GM18861 (cell line): ENCODE measurements around the gene FSIP1.

Experiments used
- ATAC-seq: cut with Tn5 transposase; IDR thresholded peaks from one replicate; pipeline ENCODE4 v1.9.1; 2021; ENCODE audit not compliant: unreplicated experiment

The FSIP1 gene

GRCh38 chr15:39767921-39768320 is 14.7 kb downstream of the FSIP1 start:
- ATAC-seq, result no peak

DNA sequence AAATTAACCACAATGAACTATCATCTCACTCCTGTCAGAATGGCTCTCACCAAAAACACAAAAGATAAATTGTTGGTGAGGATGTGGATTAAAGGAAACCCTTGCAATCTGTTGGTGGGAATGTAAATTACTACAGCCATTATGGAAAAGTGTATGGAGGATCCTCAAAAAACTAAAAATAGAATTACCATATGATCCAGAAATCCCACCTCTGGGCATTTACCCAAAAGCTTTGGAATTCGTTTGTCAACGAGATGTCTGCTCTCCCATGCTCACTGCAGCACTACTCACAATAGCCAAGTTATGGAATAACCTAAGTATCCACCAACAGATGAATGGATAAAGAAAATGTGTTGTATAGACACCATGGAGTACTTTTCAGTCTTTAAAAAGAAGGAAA is 21.6 kb downstream of the FSIP1 start:
- ATAC-seq, result no peak

DNA sequence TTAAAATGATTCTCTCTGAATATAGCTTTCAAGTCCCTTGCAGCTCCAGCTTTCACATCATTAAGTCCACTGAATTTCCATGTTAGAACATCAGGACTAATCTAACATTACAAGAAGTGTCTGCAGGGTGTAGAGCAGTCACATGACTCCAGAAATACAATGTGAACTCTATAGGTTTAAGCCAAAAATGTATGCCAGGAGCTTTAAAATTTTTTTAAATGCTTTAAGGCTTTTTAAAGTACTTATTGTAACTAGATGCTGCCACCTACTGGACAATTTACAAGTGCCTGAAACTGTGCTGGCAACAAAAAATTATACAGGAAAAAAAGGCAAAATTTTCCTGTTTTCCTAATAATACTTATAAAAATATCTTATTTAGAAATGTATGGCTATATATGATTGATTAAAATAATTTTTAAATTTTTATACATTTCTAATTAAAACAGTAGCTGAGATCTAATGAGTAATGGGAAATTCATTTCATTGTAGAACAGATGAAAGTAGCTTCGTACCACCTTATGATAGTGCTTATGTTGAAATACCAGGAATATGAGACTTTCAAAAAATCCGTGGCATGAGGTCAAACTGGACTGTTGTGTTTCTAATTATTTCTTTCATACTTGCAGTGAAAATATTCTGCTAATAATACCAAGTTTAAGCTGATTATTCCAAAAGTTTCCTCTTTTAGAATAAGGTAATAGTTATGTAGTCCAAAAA is 25.7 kb downstream of the FSIP1 start:
- no peak for ATAC-seq

DNA sequence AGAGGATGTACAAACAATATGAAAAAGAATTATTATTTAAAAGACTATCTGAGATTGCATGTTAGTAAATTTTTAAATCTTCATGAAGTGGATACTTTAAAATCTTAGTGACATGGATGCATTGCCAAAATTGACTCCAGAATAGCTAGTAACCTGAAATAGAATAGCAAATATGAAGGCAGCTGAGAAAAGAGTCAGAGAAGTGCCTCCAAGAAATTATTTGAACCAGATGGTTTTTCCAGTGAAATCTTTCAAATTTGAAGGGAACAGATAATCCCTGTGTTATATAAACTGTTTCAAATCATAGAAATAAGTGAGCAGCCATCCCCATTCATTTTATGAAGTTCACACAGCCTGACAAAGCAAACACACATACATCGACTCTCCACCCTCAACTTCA is 29.6 kb downstream of the FSIP1 start:
- ATAC-seq, result no peak

DNA sequence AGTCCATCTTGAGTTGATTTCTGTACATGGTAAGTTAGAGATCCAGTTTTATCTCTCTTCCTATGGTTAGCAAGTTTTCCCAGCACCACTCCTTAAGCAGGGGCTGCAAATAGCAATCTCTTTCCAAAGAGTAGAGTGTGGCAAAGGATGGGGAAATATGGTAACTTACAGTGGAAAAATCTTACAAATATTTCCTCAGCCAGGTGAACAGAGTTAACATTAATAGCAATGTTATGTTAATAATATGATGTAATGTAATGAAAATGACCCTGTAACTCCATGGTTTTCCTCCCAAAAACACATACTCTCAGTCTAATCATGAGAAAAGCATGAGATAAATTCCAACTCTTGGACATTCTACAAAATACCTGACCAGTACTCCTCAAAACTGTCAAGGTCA is 30.4 kb downstream of the FSIP1 start:
- no peak for ATAC-seq

DNA sequence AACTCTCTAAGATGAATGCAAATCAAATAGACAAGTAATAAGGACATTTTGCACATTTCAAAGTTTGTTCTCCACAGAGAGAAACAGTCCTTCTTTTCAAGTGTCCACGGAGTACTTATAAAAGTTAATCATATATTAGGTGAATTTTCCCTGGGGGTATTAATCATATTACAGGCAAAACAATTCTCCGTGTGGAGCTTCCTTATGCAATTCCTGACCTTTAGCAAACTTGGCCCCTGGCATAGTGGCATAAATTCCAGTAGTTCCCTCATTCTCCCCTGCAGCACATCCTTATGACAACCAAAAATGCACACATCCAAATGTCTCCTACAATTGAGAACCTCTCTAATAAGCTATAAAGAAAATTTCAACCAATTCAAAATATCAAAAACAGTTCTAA is 34.4 kb downstream of the FSIP1 start:
- no peak for ATAC-seq

DNA sequence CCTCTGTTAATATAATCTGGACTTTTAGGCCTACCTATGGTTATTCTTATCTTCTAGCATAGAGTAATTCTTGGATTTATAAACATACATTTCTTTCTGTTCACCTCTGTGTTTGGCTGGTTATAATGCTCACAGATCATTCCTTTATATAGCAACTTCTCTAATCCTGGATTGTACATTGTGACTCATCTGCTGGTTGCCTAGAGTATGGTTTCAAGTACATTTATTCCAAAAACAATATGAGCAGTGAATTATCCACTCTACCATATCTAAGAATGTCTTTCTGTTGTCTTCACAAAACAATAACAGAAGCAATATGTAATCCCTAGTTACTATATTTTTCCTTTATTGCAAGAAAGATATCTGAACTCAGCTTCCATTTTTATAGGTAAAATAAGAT is 35.3 kb downstream of the FSIP1 start:
- ATAC-seq, result no peak

DNA sequence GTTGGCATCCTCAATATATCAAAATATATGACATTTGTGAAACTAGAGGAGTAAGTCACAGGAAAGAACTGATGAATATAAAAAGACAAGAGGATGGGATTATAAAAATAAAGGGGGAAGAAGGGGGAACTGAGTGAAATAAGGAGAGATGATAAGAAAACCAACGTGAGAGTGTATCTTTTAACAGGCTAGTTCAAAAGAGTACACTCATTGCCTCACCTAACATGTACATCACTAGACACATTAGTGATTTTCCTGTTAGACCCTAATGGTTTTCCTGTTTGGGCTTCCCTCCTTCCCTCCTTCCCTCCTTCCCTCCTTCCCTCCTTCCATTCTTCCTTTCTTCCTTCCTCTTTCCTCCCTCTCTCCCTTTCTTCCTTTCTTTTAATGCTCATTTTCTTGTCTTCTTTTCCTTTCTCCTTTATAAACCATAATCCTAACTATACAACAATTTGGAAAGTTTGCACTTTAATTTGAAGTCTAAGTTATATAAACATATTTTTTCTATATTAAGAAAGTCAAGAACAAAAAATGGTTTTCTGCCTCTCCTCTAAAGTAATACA is 35.8 kb downstream of the FSIP1 start:
- ATAC-seq, result no peak

DNA sequence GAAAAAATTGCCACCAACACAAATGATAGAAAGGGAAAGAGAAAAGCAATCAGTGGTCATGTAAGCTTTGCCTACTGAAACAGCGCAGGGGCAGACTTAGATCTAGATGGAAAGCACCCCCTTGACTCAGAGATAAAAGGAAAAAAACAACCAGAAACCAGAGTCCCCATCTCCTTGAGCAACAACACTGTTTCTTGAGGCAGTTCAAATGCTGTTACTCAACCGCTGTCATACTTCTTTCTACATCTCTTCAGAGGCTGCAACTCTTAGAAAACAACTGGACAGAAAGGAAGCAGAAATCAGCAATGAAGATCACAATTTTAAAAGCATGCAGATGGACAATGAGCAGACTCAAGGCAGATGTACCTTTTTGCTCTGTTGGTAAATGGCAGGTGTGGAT is 36.5 kb downstream of the FSIP1 start:
- ATAC-seq, result no peak

GRCh38 chr15:39745415-39745814 is 37.2 kb downstream of the FSIP1 start:
- no peak for ATAC-seq

GRCh38 chr15:39744334-39745103 is 38.1 kb downstream of the FSIP1 start:
- no peak for ATAC-seq

GRCh38 chr15:39743611-39744010 is 39.0 kb downstream of the FSIP1 start:
- no peak for ATAC-seq

DNA sequence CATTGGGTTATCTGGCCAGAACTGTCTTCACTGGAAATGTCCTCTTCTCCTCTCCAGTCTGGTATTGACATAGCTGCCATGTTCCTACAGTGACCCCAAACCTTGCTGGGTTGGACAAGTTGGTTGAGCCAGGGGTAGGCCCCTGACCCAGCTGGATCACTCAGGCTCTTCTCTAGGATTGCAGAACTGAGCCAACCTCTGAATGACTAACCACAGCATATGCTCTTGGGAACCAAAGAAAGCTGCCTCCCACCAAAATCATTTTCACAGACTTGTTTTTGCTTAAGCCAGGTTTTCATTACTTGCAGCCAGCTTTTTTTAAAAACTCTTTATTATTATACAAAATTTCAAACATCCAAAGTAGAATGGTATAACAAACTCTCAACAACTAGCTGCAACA is 41.4 kb downstream of the FSIP1 start:
- no peak for ATAC-seq

DNA sequence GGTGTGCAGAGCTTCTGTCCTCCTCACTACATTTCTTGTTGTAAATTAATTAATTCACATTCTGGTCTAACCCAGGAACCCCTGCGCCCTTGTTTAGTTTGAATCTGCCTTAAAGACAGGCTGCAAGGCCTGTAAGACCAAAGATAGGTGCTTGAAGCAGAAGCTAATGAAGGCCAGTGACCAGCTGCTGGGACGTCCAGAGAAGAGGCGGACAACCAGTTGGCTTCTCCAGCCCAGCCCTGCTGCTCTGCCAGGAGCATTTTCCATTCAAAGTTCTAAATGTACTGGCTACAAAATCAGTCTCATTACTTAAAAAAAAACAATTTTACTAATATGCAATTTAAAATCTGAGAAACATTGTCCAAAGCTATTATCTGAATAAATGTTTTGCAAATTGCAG is 43.6 kb downstream of the FSIP1 start:
- no peak for ATAC-seq

GRCh38 chr15:39737196-39737550 is 45.5 kb downstream of the FSIP1 start:
- ATAC-seq, result no peak

GRCh38 chr15:39736412-39737195 is 46.0 kb downstream of the FSIP1 start:
- ATAC-seq, result no peak

GRCh38 chr15:39735120-39735717 is 47.4 kb downstream of the FSIP1 start:
- no peak for ATAC-seq

GRCh38 chr15:39731266-39731665 is 51.4 kb downstream of the FSIP1 start:
- ATAC-seq, result no peak

DNA sequence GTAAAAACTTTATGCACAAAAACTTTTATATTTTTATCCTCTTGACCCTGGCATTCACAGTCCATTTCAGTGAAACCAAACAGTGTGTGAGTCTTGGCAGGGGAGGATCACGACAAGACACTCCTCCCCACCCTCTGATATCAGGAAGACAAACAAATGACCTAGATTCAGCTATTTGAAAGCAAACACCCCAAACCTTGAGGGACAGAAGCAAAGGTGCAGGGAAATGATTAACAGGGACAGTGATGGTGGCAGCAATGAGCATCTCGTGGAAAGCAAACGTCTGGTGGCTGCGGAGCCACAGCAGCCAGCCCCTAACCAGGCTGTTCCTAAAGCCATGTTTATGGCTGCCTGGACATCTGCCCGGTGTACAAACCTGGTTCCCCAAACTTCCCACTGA is 52.1 kb downstream of the FSIP1 start:
- no peak for ATAC-seq

- ATAC-seq, result no peak
Observed at GRCh38 chr15:39729500-39729899, 53.1 kb downstream of the FSIP1 start.

GRCh38 chr15:39728845-39729244 is 53.8 kb downstream of the FSIP1 start:
- ATAC-seq, result no peak
